ENCODE results near the gene ENPP1. TPM values are rescaled to one million over a fixed set of nuclear protein-coding genes. Genes with fewer than 3 reads are reported as not detected.

ENPP1 gene
- total and polyA plus RNA-seq, 2 donors (not counting 1 experiment from before 2014, with no cell fraction given) = 0.13 to 0.42 TPM

- DNase-seq = no peak
- Mint-ChIP-seq H3K9me3 (ENCODE audit: insufficient read depth) (no peaks in the 10 kb centered on the region), H3K4me3 (no peak overlapping the region)
Observed at GRCh38 chr6:131775886-131776285, 31.9 kb upstream of the ENPP1 start.

GRCh38 chr6:131776985-131777384 lies 30.8 kb upstream of the ENPP1 start:
- intact Hi-C loops (cut with micrococcal nuclease) = no loop called here
- H3K36me3 ChIP-seq (replicated peaks in 1 of 2; ENCODE audit: control extremely low read depth in 1 of 2, control insufficient read depth in 1 of 2, extremely low read depth in 1 of 2, insufficient read depth in 2 of 2, low read length in 1 of 2) = no peaks in the 10 kb centered on the region
- no peak for DNase-seq
- CTCF ChIA-PET = no interaction called here
- no peak overlapping the region for H2AFZ ChIP-seq (ENCODE audit: insufficient read depth, low read depth, low read length, poor library complexity, severe bottlenecking)
- TF ChIP-seq, protein P1, sequence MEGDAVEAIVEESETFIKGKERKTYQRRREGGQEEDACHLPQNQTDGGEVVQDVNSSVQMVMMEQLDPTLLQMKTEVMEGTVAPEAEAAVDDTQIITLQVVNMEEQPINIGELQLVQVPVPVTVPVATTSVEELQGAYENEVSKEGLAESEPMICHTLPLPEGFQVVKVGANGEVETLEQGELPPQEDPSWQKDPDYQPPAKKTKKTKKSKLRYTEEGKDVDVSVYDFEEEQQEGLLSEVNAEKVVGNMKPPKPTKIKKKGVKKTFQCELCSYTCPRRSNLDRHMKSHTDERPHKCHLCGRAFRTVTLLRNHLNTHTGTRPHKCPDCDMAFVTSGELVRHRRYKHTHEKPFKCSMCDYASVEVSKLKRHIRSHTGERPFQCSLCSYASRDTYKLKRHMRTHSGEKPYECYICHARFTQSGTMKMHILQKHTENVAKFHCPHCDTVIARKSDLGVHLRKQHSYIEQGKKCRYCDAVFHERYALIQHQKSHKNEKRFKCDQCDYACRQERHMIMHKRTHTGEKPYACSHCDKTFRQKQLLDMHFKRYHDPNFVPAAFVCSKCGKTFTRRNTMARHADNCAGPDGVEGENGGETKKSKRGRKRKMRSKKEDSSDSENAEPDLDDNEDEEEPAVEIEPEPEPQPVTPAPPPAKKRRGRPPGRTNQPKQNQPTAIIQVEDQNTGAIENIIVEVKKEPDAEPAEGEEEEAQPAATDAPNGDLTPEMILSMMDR (IDR thresholded peaks at IDR 0.05) = no peak
- TF ChIP-seq EZH2 (IDR thresholded peaks at IDR 0.05; ENCODE audit: borderline replicate concordance, insufficient read depth, low read depth, low read length, poor library complexity, severe bottlenecking) = no peak
- H3K9me3 ChIP-seq (ENCODE audit: control extremely low read depth in 1 of 3, control insufficient read depth in 2 of 3, insufficient read depth in 1 of 3, low read length in 2 of 3) = no peaks in the 10 kb centered on the region
- no peaks in the 10 kb centered on the region for H3K79me2 ChIP-seq (ENCODE audit: control insufficient read depth, insufficient read depth, low read length)
- H3K4me3 Mint-ChIP-seq = no peak overlapping the region
- no peaks in the 10 kb centered on the region for H4K20me1 ChIP-seq (ENCODE audit: control insufficient read depth, insufficient read depth, low read length, poor library complexity, severe bottlenecking)
- no peak overlapping the region for H3K4me3 ChIP-seq (ENCODE audit: control extremely low read depth in 1 of 5, extremely low read depth in 1 of 5, insufficient read depth in 1 of 5, low read depth in 2 of 5, low read length in 4 of 5)
- WGBS (ENCODE audit: insufficient coverage) = 100% methylated on average over 1 of the region's 2 CpGs
- H3K4me2 ChIP-seq (replicated peaks; ENCODE audit: low read depth, low read length, poor library complexity, severe bottlenecking) = no peak overlapping the region
- H3K9me3 Mint-ChIP-seq (ENCODE audit: insufficient read depth) = no peaks in the 10 kb centered on the region
- peaks cover 10% of the 10 kb centered on the region for H3K27me3 Mint-ChIP-seq
- H3K27ac Mint-ChIP-seq = no peak overlapping the region
- H3K4me1 Mint-ChIP-seq = no peaks in the 10 kb centered on the region
- H3K9ac ChIP-seq (ENCODE audit: low read length) = no peak overlapping the region
- POLR2A ChIA-PET = no interaction called here
- peaks cover 0 to 4% (median 0%) of the 10 kb centered on the region in 4 experiments for H3K27me3 ChIP-seq (replicated peaks in 1 of 4; ENCODE audit: control extremely low read depth in 1 of 4, control insufficient read depth in 3 of 4, insufficient read depth in 4 of 4, low read length in 3 of 4)
- H3K4me1 ChIP-seq (ENCODE audit: control insufficient read depth in 2 of 2, insufficient read depth in 2 of 2, low read length in 2 of 2) = no peaks in the 10 kb centered on the region
- H3K27ac ChIP-seq (ENCODE audit: low read length in 2 of 2) = no peak overlapping the region
- ATAC-seq (ENCODE audit: low read depth) = no peak

More at GRCh38 chr6:131775886-131776285, 31.9 kb upstream of the ENPP1 start:
- TF ChIP-seq EZH2 (IDR thresholded peaks at IDR 0.05; ENCODE audit: borderline replicate concordance, insufficient read depth, low read depth, low read length, poor library complexity, severe bottlenecking) = no peak
- TF ChIP-seq, protein P1 (IDR thresholded peaks at IDR 0.05) = no peak
- H3K4me3 ChIP-seq (ENCODE audit: control extremely low read depth in 1 of 5, extremely low read depth in 1 of 5, insufficient read depth in 1 of 5, low read depth in 2 of 5, low read length in 4 of 5) = no peak overlapping the region
- POLR2A ChIA-PET = no interaction called here
- H3K4me1 ChIP-seq (ENCODE audit: control insufficient read depth in 2 of 2, insufficient read depth in 2 of 2, low read length in 2 of 2) = no peaks in the 10 kb centered on the region
- no peaks in the 10 kb centered on the region for H4K20me1 ChIP-seq (ENCODE audit: control insufficient read depth, insufficient read depth, low read length, poor library complexity, severe bottlenecking)
- H3K27ac ChIP-seq (ENCODE audit: low read length in 2 of 2) = no peak overlapping the region
- H3K27me3 Mint-ChIP-seq = peaks cover 10% of the 10 kb centered on the region
- H3K27ac Mint-ChIP-seq = no peak overlapping the region
- H3K36me3 ChIP-seq (replicated peaks in 1 of 2; ENCODE audit: control extremely low read depth in 1 of 2, control insufficient read depth in 1 of 2, extremely low read depth in 1 of 2, insufficient read depth in 2 of 2, low read length in 1 of 2) = no peaks in the 10 kb centered on the region
- no peak overlapping the region for H3K4me2 ChIP-seq (replicated peaks; ENCODE audit: low read depth, low read length, poor library complexity, severe bottlenecking)
- peaks cover 0 to 7% (median 0%) of the 10 kb centered on the region in 4 experiments for H3K27me3 ChIP-seq (replicated peaks in 1 of 4; ENCODE audit: control extremely low read depth in 1 of 4, control insufficient read depth in 3 of 4, insufficient read depth in 4 of 4, low read length in 3 of 4)
- ATAC-seq (ENCODE audit: low read depth) = no peak
- intact Hi-C loops (cut with micrococcal nuclease) = no loop called here
- no peaks in the 10 kb centered on the region for H3K9me3 ChIP-seq (ENCODE audit: control extremely low read depth in 1 of 3, control insufficient read depth in 2 of 3, insufficient read depth in 1 of 3, low read length in 2 of 3)
- 85% methylated on average over 3 of the region's 3 CpGs for WGBS (ENCODE audit: insufficient coverage)
- H2AFZ ChIP-seq (ENCODE audit: insufficient read depth, low read depth, low read length, poor library complexity, severe bottlenecking) = no peak overlapping the region
- H3K79me2 ChIP-seq (ENCODE audit: control insufficient read depth, insufficient read depth, low read length) = no peaks in the 10 kb centered on the region
- no peak overlapping the region for H3K9ac ChIP-seq (ENCODE audit: low read length)
- no peaks in the 10 kb centered on the region for H3K4me1 Mint-ChIP-seq
- CTCF ChIA-PET = no interaction called here
